GM12875 (cell line): ENCODE measurements around the gene PRKCA.

Source experiments
- H3K4me3 ChIP-seq: one replicate; pipeline ENCODE4 v1.5.1; 2011; ENCODE audit warnings: low read depth, low read length, control low read depth
- CTCF ChIP-seq: IDR thresholded peaks from 2 replicates; pipeline ENCODE4 v1.5.1; 2011; ENCODE audit warnings: low read depth, mild to moderate bottlenecking, control low read depth, inconsistent platforms, low read length, moderate library complexity, borderline replicate concordance; ENCODE audit not compliant: insufficient read depth

The PRKCA gene

GRCh38 chr17:66415366-66416206, 113.2 kb downstream of the PRKCA start:
- no peak overlapping the region for H3K4me3 ChIP-seq
- TF ChIP-seq CTCF: no peak

- TF ChIP-seq CTCF: no peak
- H3K4me3 ChIP-seq: no peak overlapping the region
These were observed 114.0 kb downstream of the PRKCA start for GRCh38 chr17:66416207-66416940.

GRCh38 chr17:66417300-66417719, 114.9 kb downstream of the PRKCA start:
- H3K4me3 ChIP-seq: no peak overlapping the region
- no peak for TF ChIP-seq CTCF

- TF ChIP-seq CTCF: no peak
- no peak overlapping the region for H3K4me3 ChIP-seq
These were observed 118.6 kb downstream of the PRKCA start for GRCh38 chr17:66420961-66421371.

- no peak for TF ChIP-seq CTCF
- no peak overlapping the region for H3K4me3 ChIP-seq
These were observed 119.8 kb downstream of the PRKCA start for GRCh38 chr17:66422186-66422585.

GRCh38 chr17:66423056-66423955, 120.9 kb downstream of the PRKCA start:
- no peak overlapping the region for H3K4me3 ChIP-seq
- no peak for TF ChIP-seq CTCF
